ENCODE results near the gene SORD. TPM values are rescaled to one million over a fixed set of nuclear protein-coding genes. Genes with fewer than 3 reads are reported as not detected.

SORD gene
- total RNA-seq, 2 donors from 2014 or later: 14.8 to 17.8 TPM

GRCh38 chr15:45115312-45115820, 92.4 kb downstream of the SORD start:
- peaks cover 0 to 5% of the 10 kb centered on the region in 2 donors for H3K36me3 Mint-ChIP-seq
- H3K27ac Mint-ChIP-seq: no peak overlapping the region
- no peak for ATAC-seq
- no peaks in the 10 kb centered on the region for H3K9me3 Mint-ChIP-seq
- DNase-seq (ENCODE audit: low spot score in 2 of 2): no peak

- Mint-ChIP-seq H3K36me3 (peaks cover 0 to 5% of the 10 kb centered on the region in 2 donors), H3K27ac (no peak overlapping the region)
These were observed 93.0 kb downstream of the SORD start for GRCh38 chr15:45116006-45116481.

GRCh38 chr15:45116482-45117307, 93.7 kb downstream of the SORD start:
- Mint-ChIP-seq H3K27ac (no peak overlapping the region), H3K9me3 (no peaks in the 10 kb centered on the region), H3K36me3 (peaks cover 0 to 5% of the 10 kb centered on the region in 2 donors)
- ATAC-seq (no peak), DNase-seq (ENCODE audit: low spot score in 2 of 2) (peak in 1 of 2 donors; percentile 25)

More at GRCh38 chr15:45116006-45116481, 93.0 kb downstream of the SORD start:
- DNase-seq (ENCODE audit: low spot score in 2 of 2) (no peak), ATAC-seq (no peak)
- no peaks in the 10 kb centered on the region for H3K9me3 Mint-ChIP-seq

- Mint-ChIP-seq H3K36me3 (peaks cover 0 to 5% of the 10 kb centered on the region in 2 donors), H3K27ac (peak overlapping the region in 1 of 2 donors; percentile 58), H3K9me3 (no peaks in the 10 kb centered on the region)
- no peak for DNase-seq (ENCODE audit: low spot score in 2 of 2)
- peak; percentile 23 to 36 for ATAC-seq
These were observed 94.5 kb downstream of the SORD start for GRCh38 chr15:45117308-45118130.

- Mint-ChIP-seq H3K36me3 (peaks cover 0 to 5% of the 10 kb centered on the region in 2 donors), H3K9me3 (no peaks in the 10 kb centered on the region), H3K27ac (peak overlapping the region in 1 of 2 donors; percentile 58)
- peak; percentile 73 to 88 for DNase-seq (ENCODE audit: low spot score in 2 of 2)
- peak; percentile 96 to 98 for ATAC-seq
These were observed 95.2 kb downstream of the SORD start for GRCh38 chr15:45118131-45118588.

GRCh38 chr15:45118996-45119395, 96.0 kb downstream of the SORD start:
- ATAC-seq: no peak
- Mint-ChIP-seq H3K27ac (no peak overlapping the region), H3K36me3 (peaks cover 0 to 2% of the 10 kb centered on the region in 2 donors), H3K9me3 (no peaks in the 10 kb centered on the region)
- DNase-seq (ENCODE audit: low spot score in 2 of 2): no peak

- DNase-seq (ENCODE audit: low spot score in 2 of 2) (no peak), ATAC-seq (no peak)
- H3K9me3 Mint-ChIP-seq: no peaks in the 10 kb centered on the region
- H3K36me3 Mint-ChIP-seq: no peaks in the 10 kb centered on the region
- no peak overlapping the region for H3K27ac Mint-ChIP-seq
These were observed 97.3 kb downstream of the SORD start for GRCh38 chr15:45120081-45120972.

- DNase-seq (ENCODE audit: low spot score in 2 of 2): no peak
- no peak for ATAC-seq
- no peaks in the 10 kb centered on the region for H3K9me3 Mint-ChIP-seq
- no peaks in the 10 kb centered on the region for H3K36me3 Mint-ChIP-seq
- H3K27ac Mint-ChIP-seq: no peak overlapping the region
These were observed 98.0 kb downstream of the SORD start for GRCh38 chr15:45121020-45121419.

GRCh38 chr15:45121706-45122417, 98.9 kb downstream of the SORD start:
- DNase-seq (ENCODE audit: low spot score in 2 of 2) (no peak), ATAC-seq (no peak)

GRCh38 chr15:45122719-45123118, 99.7 kb downstream of the SORD start:
- no peak for ATAC-seq
- H3K27ac Mint-ChIP-seq: no peak overlapping the region
- no peak for DNase-seq (ENCODE audit: low spot score in 2 of 2)
- no peaks in the 10 kb centered on the region for H3K9me3 Mint-ChIP-seq
- no peaks in the 10 kb centered on the region for H3K36me3 Mint-ChIP-seq

More at GRCh38 chr15:45121706-45122417, 98.9 kb downstream of the SORD start:
- no peaks in the 10 kb centered on the region for H3K36me3 Mint-ChIP-seq
- no peaks in the 10 kb centered on the region for H3K9me3 Mint-ChIP-seq
- no peak overlapping the region for H3K27ac Mint-ChIP-seq

- H3K9me3 Mint-ChIP-seq: no peaks in the 10 kb centered on the region
- ATAC-seq: no peak
These were observed 100.4 kb downstream of the SORD start for GRCh38 chr15:45123397-45123796.

GRCh38 chr15:45126535-45127158, 103.7 kb downstream of the SORD start:
- no peaks in the 10 kb centered on the region for H3K9me3 Mint-ChIP-seq
- DNase-seq (ENCODE audit: low spot score in 2 of 2): peak in 1 of 2 donors; percentile 24
- no peak overlapping the region for H3K27ac Mint-ChIP-seq
- ATAC-seq: peak in 1 of 2 donors; percentile 47
- H3K36me3 Mint-ChIP-seq: peaks cover 0 to 6% of the 10 kb centered on the region in 2 donors

More at GRCh38 chr15:45123397-45123796, 100.4 kb downstream of the SORD start:
- Mint-ChIP-seq H3K36me3 (no peaks in the 10 kb centered on the region), H3K27ac (no peak overlapping the region)
- DNase-seq (ENCODE audit: low spot score in 2 of 2): no peak
